Fibroblast of lung (primary cell): ENCODE measurements around the gene KLRF2. TPM values are rescaled to one million over a fixed set of nuclear protein-coding genes. Genes with fewer than 3 reads are reported as not detected.
"Not testable (repeated sequence)": the region's sequence is repeated elsewhere in the genome, so short reads cannot be mapped to it uniquely, and the experiment has no call there.

ENCODE experiments used
- DNase-seq, 2 donors: peaks; one replicate each; pipeline versions ENCODE4 v3.0.0 to v3.0.0-alpha.2; 2010; ENCODE audit warnings: low read depth in 2 of 2
- H2AFZ ChIP-seq: 2 replicates; pipeline ENCODE4 v1.5.1; 2012; ENCODE audit warnings: low read length, control low read depth, inconsistent platforms
- H3K27ac ChIP-seq: 2 replicates; pipeline ENCODE4 v1.5.1; 2011; ENCODE audit warnings: low read length, control low read depth; ENCODE audit not compliant: insufficient read depth
- H3K27me3 ChIP-seq: 2 replicates; pipeline ENCODE4 v1.5.1; 2011; ENCODE audit warnings: mild to moderate bottlenecking, low read length; ENCODE audit not compliant: control insufficient read depth, insufficient read depth
- H3K36me3 ChIP-seq: 2 replicates; pipeline ENCODE4 v1.5.1; 2011; ENCODE audit warnings: low read length; ENCODE audit not compliant: control insufficient read depth, insufficient read depth
- H3K4me1 ChIP-seq: 2 replicates; pipeline ENCODE4 v1.5.1; 2011; ENCODE audit warnings: low read length; ENCODE audit not compliant: control insufficient read depth, insufficient read depth; ENCODE audit errors: extremely low read depth
- H3K4me2 ChIP-seq: 2 replicates; pipeline ENCODE4 v1.5.1; 2011; ENCODE audit warnings: low read length, control low read depth; ENCODE audit not compliant: insufficient read depth; ENCODE audit errors: extremely low read depth
- H3K4me3 ChIP-seq, 4 experiments: fragments of 200-600 bp in 1 of 4; sonication (generic) in 1 of 4; replicated peaks in 1 of 4; 2 replicates each; pipeline ENCODE4 v1.5.1; 2011 to 2016; ENCODE audit warnings: low read length in 4 of 4, low read depth in 3 of 4, mild to moderate bottlenecking in 3 of 4, control low read depth in 2 of 4, inconsistent platforms in 1 of 4, mixed read lengths in 1 of 4; ENCODE audit not compliant: insufficient read depth in 1 of 4; ENCODE audit errors: control extremely low read depth in 1 of 4
- H3K79me2 ChIP-seq: 2 replicates; pipeline ENCODE4 v1.5.1; 2012; ENCODE audit warnings: mild to moderate bottlenecking, low read length, inconsistent platforms; ENCODE audit not compliant: control insufficient read depth, insufficient read depth
- H3K9ac ChIP-seq: 2 replicates; pipeline ENCODE4 v1.5.1; 2011; ENCODE audit warnings: mild to moderate bottlenecking, low read length, control low read depth; ENCODE audit not compliant: insufficient read depth
- H3K9me3 ChIP-seq: 2 replicates; pipeline ENCODE4 v1.5.1; 2012; ENCODE audit warnings: low read depth, low read length; ENCODE audit not compliant: control insufficient read depth, insufficient read depth
- H4K20me1 ChIP-seq: 2 replicates; pipeline ENCODE4 v1.5.1; 2011; ENCODE audit warnings: low read length; ENCODE audit not compliant: control insufficient read depth, insufficient read depth; ENCODE audit errors: extremely low read depth
- CTCF ChIP-seq, 2 donors: IDR thresholded peaks in 1 of 2; conservative IDR thresholded peaks in 1 of 2; 1 replicate in 1 of 2; 2 replicates in 1 of 2; pipeline ENCODE4 v1.5.1; 2011 to 2012; ENCODE audit warnings: low read length in 2 of 2, control low read depth in 1 of 2, inconsistent platforms in 1 of 2, low read depth in 1 of 2, mild to moderate bottlenecking in 1 of 2
- EZH2 ChIP-seq: IDR thresholded peaks from 2 replicates; pipeline ENCODE4 v1.5.1; 2012; ENCODE audit warnings: low read length, control low read depth, mild to moderate bottlenecking; ENCODE audit errors: missing control alignments
- polyA plus RNA-seq, 2 donors: library from polyadenylated mRNA; depleted of rRNA in 1 of 2; stranded (reverse) in 1 of 2; unstranded in 1 of 2; fragments of >200 nt; gene quantifications; 2 replicates each; pipeline ENCODE4 v1.2.1, GENCODE V29; 2011 to 2012; ENCODE audit warnings: missing spikeins in 1 of 2
- total RNA-seq: library from RNA; depleted of rRNA; stranded (reverse); fragments of >200 nt; gene quantifications from 2 replicates; pipeline ENCODE4 v1.2.1, GENCODE V29; 2014

KLRF2 gene
- total and polyA plus RNA-seq, 2 donors (not counting 1 experiment from before 2014, with no cell fraction given), result not detected

- peak in 1 of 2 donors; percentile 27 for DNase-seq
- no peaks in the 10 kb centered on the region for H3K27me3 ChIP-seq
- peak overlapping the region; percentile 72 for H3K27ac ChIP-seq
- no peaks in the 10 kb centered on the region for H3K79me2 ChIP-seq
- H3K36me3 ChIP-seq, result no peaks in the 10 kb centered on the region
- peak overlapping the region; percentile 73 for H3K4me2 ChIP-seq
- no peaks in the 10 kb centered on the region for H4K20me1 ChIP-seq
- no peaks in the 10 kb centered on the region for H3K4me1 ChIP-seq
- H3K4me3 ChIP-seq, result peak overlapping the region in 3 of 4 experiments; percentile 41 to 91 (median 56)
- H3K9me3 ChIP-seq, result no peaks in the 10 kb centered on the region
- H3K9ac ChIP-seq, result no peak overlapping the region
- H2AFZ ChIP-seq, result peak overlapping the region; percentile 42
- TF ChIP-seq EZH2 (no peak), CTCF (conservative IDR thresholded peaks at IDR 0.05 in 1 of 2, IDR thresholded peaks at IDR 0.05 in 1 of 2; ENCODE audit: low read depth in 1 of 2, low read length in 2 of 2) (no peak)
Observed at GRCh38 chr12:9870286-9870866, 10.9 kb upstream of the KLRF2 start.

GRCh38 chr12:9872162-9872561, 9.1 kb upstream of the KLRF2 start:
- no peaks in the 10 kb centered on the region for H4K20me1 ChIP-seq
- H3K4me1 ChIP-seq, result no peaks in the 10 kb centered on the region
- no peak overlapping the region for H2AFZ ChIP-seq
- no peak for DNase-seq
- H3K4me2 ChIP-seq, result no peak overlapping the region
- H3K4me3 ChIP-seq, result no peak overlapping the region
- H3K9ac ChIP-seq, result no peak overlapping the region
- no peak overlapping the region for H3K27ac ChIP-seq
- H3K79me2 ChIP-seq, result no peaks in the 10 kb centered on the region
- no peaks in the 10 kb centered on the region for H3K27me3 ChIP-seq
- TF ChIP-seq EZH2, result no peak
- TF ChIP-seq CTCF (conservative IDR thresholded peaks at IDR 0.05 in 1 of 2, IDR thresholded peaks at IDR 0.05 in 1 of 2; ENCODE audit: low read depth in 1 of 2, low read length in 2 of 2), result no peak
- no peaks in the 10 kb centered on the region for H3K36me3 ChIP-seq
- no peaks in the 10 kb centered on the region for H3K9me3 ChIP-seq

- no peaks in the 10 kb centered on the region for H4K20me1 ChIP-seq
- no peaks in the 10 kb centered on the region for H3K79me2 ChIP-seq
- TF ChIP-seq EZH2 (no peak), CTCF (conservative IDR thresholded peaks at IDR 0.05 in 1 of 2, IDR thresholded peaks at IDR 0.05 in 1 of 2; ENCODE audit: low read depth in 1 of 2, low read length in 2 of 2) (no peak)
- H3K4me2 ChIP-seq, result no peak overlapping the region
- no peak overlapping the region for H3K27ac ChIP-seq
- no peaks in the 10 kb centered on the region for H3K36me3 ChIP-seq
- no peaks in the 10 kb centered on the region for H3K9me3 ChIP-seq
- no peaks in the 10 kb centered on the region for H3K4me1 ChIP-seq
- DNase-seq, result no peak
- H3K9ac ChIP-seq, result no peak overlapping the region
- H3K27me3 ChIP-seq, result no peaks in the 10 kb centered on the region
- H3K4me3 ChIP-seq, result no peak overlapping the region
- no peak overlapping the region for H2AFZ ChIP-seq
Observed at GRCh38 chr12:9872742-9873141, 8.5 kb upstream of the KLRF2 start.

GRCh38 chr12:9876120-9876519, 5.2 kb upstream of the KLRF2 start:
- not testable (repeated sequence) for H3K9ac ChIP-seq, H3K9me3 ChIP-seq, DNase-seq, H3K27me3 ChIP-seq, H2AFZ ChIP-seq, H3K4me3 ChIP-seq, H3K4me2 ChIP-seq, H4K20me1 ChIP-seq, H3K36me3 ChIP-seq, H3K4me1 ChIP-seq, H3K79me2 ChIP-seq, H3K27ac ChIP-seq
